ENCODE measurements around the gene RNASE13.

RNASE13 gene, protein sequence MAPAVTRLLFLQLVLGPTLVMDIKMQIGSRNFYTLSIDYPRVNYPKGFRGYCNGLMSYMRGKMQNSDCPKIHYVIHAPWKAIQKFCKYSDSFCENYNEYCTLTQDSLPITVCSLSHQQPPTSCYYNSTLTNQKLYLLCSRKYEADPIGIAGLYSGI

DNA sequence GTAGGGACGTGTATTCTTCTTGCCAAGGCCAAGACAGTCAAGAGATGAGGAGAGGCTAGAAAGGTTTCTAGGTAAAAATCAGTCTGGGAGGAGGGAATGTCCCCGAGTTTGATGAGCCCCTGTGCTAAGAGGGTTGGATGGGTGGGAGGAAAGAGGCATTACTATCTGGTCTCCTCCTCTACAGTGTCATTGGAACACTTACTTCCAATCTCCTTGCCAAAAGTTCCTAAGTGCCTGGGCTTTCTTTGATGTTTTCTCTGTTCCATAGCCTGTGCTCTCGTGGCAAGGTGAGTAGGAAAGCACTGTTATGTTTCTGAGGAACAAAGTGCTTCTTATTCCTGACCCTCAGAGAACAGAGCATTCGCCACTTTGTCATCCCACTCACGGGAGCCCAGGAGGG lies at the start of gene RNASE13:
Gene RNASE13 (minus strand): TSS at position 101 of the 400 bp plus-strand sequence. CDS start 519 bp downstream, outside the sequence.
- DNase-seq (ENCODE audit: low spot score) = no peak
- TF ChIP-seq, protein P1, sequence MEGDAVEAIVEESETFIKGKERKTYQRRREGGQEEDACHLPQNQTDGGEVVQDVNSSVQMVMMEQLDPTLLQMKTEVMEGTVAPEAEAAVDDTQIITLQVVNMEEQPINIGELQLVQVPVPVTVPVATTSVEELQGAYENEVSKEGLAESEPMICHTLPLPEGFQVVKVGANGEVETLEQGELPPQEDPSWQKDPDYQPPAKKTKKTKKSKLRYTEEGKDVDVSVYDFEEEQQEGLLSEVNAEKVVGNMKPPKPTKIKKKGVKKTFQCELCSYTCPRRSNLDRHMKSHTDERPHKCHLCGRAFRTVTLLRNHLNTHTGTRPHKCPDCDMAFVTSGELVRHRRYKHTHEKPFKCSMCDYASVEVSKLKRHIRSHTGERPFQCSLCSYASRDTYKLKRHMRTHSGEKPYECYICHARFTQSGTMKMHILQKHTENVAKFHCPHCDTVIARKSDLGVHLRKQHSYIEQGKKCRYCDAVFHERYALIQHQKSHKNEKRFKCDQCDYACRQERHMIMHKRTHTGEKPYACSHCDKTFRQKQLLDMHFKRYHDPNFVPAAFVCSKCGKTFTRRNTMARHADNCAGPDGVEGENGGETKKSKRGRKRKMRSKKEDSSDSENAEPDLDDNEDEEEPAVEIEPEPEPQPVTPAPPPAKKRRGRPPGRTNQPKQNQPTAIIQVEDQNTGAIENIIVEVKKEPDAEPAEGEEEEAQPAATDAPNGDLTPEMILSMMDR (IDR thresholded peaks at IDR 0.05; ENCODE audit: extremely low read depth, missing control alignments) = no peak

DNA sequence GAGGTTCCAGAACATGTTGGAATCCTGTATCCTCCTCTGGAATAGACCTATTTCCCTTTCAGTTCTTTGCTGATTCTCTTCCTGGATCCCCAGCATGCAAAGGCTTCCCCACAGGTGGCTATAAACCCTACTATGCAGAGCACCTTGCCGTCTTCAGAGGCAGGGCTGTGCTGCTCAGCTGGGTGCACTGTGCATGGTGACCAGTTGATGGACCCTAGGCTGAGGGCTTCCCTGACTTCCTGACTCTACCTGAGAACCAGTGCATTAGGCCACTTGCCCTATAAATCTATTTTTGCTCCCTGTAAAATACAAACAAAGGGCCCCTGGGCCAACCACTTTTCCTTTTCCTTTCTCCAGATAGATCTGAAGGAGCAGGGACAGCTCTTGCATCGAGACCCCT lies 49.8 kb upstream of the RNASE13 start:
- TF ChIP-seq, protein P1 (IDR thresholded peaks at IDR 0.05; ENCODE audit: extremely low read depth, missing control alignments) = no peak
- no peak for DNase-seq (ENCODE audit: low spot score)

DNA sequence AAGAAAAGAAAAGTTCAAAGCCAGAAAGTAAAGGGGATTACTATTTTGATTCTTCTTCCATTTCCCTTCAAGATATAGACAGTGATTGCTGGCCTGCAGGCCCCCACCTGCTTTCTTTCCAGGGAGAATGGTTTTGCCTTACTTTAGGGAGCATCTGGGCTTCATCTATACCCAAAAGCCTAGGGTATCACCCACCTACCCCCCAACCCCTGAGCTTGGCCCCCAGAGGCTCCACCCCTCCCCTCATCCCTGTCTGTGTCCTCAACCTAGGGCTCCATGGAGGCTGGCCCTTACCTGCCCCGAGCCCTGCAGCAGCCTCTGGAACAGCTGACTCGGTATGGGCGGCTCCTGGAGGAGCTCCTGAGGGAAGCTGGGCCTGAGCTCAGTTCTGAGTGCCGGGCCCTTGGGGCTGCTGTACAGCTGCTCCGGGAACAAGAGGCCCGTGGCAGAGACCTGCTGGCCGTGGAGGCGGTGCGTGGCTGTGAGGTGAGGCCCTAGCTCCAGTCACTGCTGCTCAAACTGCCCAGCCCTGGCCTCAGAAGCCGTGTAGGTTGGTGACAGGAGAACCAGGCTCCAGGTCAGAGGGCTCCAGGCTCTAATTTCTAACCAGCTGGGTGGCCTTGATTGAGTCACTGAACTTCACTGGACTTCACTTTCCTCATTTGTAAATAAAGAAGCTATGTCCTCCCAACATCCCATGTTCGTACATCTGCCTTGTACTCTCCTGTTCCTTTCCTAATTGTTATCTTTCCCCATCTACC lies 49.1 kb upstream of the RNASE13 start:
- TF ChIP-seq, protein P1 (IDR thresholded peaks at IDR 0.05; ENCODE audit: extremely low read depth, missing control alignments) = no peak
- DNase-seq (ENCODE audit: low spot score) = no peak

DNA sequence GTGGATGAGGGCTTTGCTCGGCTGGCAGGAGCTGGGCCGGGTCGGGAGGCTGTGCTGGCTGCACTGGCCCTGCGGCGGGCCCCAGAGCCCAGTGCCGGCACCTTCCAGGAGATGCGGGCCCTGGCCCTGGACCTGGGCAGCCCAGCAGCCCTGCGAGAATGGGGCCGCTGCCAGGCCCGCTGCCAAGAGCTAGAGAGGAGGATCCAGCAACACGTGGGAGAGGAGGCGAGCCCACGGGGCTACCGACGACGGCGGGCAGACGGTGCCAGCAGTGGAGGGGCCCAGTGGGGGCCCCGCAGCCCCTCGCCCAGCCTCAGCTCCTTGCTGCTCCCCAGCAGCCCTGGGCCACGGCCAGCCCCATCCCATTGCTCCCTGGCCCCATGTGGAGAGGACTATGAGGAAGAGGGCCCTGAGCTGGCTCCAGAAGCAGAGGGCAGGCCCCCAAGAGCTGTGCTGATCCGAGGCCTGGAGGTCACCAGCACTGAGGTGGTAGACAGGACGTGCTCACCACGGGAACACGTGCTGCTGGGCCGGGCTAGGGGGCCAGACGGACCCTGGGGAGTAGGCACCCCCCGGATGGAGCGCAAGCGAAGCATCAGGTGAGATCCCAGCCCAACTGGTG lies 47.0 kb upstream of the RNASE13 start:
- no peak for DNase-seq (ENCODE audit: low spot score)
- TF ChIP-seq, protein P1 (IDR thresholded peaks at IDR 0.05; ENCODE audit: extremely low read depth, missing control alignments) = no peak

DNA sequence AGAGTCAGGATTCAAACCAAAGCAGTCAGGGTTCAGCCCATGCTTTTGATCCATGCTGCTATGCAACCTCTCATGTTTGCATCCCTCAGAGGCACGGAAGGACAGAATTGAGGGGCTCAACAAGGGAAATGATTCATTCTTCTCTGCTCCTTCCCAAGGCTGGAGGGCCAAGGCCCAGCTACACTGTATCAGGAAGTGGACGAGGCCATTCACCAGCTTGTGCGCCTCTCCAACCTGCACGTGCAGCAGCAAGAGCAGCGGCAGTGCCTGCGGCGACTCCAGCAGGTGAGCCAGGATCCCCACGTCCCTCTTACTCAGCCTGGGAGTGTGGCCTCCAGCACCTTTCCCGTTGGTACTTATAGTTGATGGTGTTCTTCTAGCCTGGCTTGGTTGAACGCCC lies 44.1 kb upstream of the RNASE13 start:
- TF ChIP-seq, protein P1 (IDR thresholded peaks at IDR 0.05; ENCODE audit: extremely low read depth, missing control alignments) = no peak
- no peak for DNase-seq (ENCODE audit: low spot score)

DNA sequence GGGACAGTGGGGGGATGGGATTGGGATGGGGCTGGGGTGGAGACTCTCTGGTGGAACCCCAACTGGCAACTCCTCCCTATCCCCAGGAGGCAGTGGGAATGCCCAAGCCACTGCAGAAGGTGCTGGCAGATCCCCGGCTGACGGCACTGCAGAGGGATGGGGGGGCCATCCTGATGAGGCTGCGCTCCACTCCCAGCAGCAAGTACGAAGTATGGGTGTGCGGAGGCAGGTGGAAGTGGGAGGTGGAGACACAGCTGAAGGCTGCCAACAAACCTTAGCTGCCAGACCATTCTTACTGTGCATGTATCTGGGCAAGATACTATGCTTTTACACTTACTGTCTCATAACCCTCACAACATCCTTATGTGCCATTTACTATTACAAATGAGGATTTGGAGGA lies 43.7 kb upstream of the RNASE13 start:
- TF ChIP-seq, protein P1 (IDR thresholded peaks at IDR 0.05; ENCODE audit: extremely low read depth, missing control alignments) = no peak
- DNase-seq (ENCODE audit: low spot score) = no peak

DNA sequence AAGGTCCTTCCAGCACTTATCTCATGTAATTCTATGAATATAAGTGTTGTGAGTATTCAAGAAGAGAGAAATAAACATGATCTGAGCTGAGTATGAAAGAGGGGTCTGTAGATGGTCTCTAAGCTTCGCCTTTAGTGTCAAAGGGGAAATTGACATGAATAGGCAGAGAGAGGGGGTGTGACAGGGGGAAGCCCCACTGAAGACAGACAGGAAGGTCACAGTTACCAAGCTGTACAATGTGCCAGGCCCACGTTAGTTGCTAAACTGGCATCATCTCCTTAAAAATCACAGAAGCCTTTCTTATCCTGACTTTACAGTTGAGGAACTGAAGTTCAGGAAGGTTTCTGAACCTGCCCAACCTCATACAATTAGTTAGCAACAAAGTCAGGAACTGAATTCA lies 43.1 kb upstream of the RNASE13 start:
- TF ChIP-seq, protein P1 (IDR thresholded peaks at IDR 0.05; ENCODE audit: extremely low read depth, missing control alignments) = no peak
- DNase-seq (ENCODE audit: low spot score) = peak; percentile 26

Data from GM20000 (cell line).